Hindlimb muscle (tissue), 1 donor: ENCODE results near the gene SMG6. TPM values are rescaled to one million over a fixed set of nuclear protein-coding genes. Genes with fewer than 3 reads are reported as not detected.

Source experiments
- DNase-seq: peaks from one replicate; pipeline ENCODE4 v3.0.0-alpha.2; 2013
- polyA plus RNA-seq: library from polyadenylated mRNA; unstranded; fragments of 120-200 nt; gene quantifications from one replicate; pipeline ENCODE4 v1.2.1, GENCODE V29; 2013; ENCODE audit not compliant: insufficient read length

SMG6 gene
- polyA plus RNA-seq, 1 donor, result 21.0 TPM

DNA sequence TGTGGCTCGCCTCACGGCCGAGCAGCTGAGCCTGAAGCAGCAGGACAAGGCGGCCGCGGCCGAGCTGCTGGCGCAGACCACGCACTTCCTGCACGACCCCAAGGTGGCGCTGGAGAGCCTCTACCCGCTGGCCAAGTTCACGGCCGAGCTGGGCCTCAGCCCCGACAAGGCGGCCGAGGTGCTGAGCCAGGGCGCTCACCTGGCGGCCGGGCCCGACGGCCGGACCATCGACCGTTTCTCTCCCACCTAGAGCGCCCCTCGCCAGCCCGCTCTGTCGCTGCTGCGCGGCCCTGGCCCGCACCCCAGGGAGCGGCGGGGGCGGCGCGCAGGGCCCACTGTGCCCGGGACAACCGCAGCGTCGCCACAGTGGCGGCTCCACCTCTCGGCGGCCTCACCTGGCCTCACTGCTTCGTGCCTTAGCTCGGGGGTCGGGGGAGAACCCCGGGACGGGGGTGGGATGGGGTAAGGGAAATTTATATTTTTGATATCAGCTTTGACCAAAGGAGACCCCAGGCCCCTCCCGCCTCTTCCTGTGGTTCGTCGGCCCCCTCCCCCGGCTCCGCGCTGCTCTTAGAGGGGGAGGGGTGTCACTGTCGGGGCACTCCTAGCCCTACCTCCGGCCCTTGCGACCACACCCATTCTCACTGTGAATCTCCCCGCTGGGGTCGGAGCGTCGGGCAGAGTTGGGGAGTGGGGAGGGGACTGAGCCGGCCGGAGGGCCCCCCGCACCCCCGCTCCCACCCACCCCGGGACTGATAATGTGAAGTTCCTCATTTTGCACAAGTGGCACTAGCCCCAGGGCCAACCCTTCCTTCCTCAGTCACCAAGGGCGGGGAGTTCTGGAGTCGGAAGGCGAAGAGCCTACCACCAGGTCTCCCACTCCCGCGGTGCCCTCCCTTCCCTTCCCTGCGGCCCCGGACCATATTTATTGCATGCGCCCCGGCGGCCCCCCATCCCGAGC, 244.7 kb downstream of the SMG6 start:
- DNase-seq, result peak; percentile 77

DNA sequence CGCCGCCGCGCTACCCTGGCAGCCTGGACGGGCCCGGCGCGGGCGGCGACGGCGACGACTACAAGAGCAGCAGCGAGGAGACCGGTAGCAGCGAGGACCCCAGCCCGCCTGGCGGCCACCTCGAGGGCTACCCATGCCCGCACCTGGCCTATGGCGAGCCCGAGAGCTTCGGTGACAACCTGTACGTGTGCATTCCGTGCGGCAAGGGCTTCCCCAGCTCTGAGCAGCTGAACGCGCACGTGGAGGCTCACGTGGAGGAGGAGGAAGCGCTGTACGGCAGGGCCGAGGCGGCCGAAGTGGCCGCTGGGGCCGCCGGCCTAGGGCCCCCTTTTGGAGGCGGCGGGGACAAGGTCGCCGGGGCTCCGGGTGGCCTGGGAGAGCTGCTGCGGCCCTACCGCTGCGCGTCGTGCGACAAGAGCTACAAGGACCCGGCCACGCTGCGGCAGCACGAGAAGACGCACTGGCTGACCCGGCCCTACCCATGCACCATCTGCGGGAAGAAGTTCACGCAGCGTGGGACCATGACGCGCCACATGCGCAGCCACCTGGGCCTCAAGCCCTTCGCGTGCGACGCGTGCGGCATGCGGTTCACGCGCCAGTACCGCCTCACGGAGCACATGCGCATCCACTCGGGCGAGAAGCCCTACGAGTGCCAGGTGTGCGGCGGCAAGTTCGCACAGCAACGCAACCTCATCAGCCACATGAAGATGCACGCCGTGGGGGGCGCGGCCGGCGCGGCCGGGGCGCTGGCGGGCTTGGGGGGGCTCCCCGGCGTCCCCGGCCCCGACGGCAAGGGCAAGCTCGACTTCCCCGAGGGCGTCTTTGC, 245.6 kb downstream of the SMG6 start:
- DNase-seq, result no peak

GRCh38 chr17:2057175-2057759, 246.3 kb downstream of the SMG6 start:
- no peak for DNase-seq

GRCh38 chr17:2056206-2057174, 247.1 kb downstream of the SMG6 start:
- DNase-seq, result no peak

DNA sequence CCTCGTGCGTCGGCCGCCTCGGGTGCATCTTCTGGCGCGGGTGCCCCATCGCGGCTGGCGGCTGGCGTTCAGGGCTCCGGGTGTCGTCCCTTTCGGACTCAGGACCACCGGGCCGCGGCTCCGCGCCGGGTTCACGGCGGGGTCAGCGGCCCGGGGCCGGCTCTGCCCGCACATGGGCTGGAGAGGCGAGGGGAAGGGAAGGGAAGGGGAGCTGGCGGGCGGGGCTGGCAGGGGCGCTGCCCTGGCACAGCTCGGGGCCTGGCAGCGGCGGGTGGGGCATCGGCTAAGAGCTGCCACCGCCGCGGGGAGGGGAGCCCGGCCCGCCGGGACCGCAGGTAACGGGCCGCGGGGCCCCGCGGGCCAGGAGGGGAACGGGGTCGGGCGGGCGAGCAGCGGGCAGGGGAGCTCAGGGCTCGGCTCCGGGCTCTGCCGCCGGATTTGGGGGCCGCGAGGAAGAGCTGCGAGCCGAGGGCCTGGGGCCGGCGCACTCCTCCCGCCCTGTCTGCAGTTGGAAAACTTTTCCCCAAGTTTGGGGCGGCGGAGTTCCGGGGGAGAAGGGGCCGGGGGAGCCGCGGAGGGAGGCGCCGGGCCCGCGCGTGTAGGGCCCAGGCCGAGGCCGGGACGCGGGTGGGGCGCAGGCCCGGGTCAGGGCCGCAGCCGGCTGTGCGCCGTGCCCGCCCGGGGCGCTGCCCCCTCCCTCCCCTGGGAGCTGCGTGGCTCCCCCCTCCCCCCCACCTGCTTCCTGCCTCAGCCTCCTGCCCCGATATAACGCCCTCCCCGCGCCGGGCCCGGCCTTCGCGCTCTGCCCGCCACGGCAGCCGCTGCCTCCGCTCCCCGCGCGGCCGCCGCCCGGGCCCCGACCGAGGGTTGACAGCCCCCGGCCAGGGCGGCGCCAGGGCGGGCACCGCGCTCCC, 248.0 kb downstream of the SMG6 start:
- DNase-seq, result no peak

DNA sequence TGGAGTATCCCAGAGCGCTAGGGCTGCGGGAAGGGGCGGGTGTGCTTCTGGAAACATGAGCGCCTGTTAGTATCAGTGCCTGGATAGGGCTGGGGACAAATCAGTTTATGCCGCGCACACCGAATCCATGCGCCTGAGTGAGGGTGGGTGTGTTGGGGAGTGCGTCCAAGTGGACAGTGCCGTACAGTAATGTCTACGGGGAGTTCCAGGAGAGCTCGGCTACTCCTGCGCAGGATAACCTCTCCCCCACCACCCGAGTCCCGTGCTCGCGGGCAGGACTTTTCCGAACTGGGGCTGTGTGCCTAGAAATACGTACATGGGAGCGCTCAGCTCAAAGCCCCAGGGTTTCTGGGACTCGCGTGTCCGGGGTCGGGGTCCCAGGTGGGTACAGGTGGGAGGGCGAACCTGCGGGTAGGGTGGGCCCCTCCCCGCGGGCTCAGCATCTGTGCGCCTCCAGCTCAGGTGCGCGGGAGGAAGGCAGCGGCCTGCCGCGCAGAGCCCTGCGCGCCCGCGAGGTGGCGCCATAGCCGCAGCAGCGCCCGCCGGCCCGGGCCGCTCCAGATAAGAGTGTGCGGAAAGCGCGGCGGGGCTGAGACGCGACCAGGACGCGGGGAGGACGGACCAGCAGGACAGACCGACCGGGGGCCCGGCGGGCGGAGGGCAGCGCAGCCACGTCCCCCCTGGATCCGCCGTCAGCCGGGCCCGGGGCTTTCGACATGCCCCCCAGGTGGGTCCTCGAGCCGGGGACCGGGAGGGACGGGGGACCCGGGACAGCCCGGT, 248.9 kb downstream of the SMG6 start, which contains the start of gene HIC1:
HIC1 (plus strand) TSS at position 592 of the 780 bp plus-strand sequence. CDS start 1,588 bp downstream, outside the sequence.
- DNase-seq, result peak; percentile 88

- DNase-seq, result no peak
Measured at GRCh38 chr17:2054262-2054511, 249.4 kb downstream of the SMG6 start.

- peak; percentile 75 for DNase-seq
Measured at GRCh38 chr17:2053380-2054261, 250.0 kb downstream of the SMG6 start.

DNA sequence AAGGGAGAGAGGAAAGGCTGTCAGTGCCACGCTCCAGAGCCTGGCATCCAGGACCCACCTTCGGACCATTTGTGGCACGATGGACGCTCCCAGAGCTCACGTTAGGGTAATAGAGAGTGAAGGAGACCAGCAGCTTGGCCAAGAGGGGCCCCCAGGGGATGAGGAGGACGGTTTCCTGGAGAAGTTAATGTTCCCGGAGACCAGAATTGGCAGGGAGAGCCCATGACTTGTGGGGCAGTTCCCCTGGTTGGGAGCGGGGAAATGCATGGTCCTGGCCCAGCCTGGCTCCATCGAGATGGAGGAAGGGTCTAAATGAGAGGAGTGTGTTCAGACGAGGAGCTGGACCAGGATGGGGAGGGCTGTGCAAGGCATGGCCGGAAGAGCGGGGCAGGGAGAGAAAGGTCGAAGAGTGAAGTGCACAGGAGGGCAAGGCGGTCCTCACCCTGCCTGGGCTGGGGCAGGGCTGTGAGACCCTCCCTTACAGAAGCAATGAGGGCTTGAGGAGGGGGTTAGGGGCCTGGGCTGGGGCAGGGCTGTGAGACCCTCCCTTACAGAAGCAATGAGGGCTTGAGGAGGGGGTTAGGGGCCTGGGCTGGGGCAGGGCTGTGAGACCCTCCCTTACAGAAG, 251.5 kb downstream of the SMG6 start:
- no peak for DNase-seq

DNA sequence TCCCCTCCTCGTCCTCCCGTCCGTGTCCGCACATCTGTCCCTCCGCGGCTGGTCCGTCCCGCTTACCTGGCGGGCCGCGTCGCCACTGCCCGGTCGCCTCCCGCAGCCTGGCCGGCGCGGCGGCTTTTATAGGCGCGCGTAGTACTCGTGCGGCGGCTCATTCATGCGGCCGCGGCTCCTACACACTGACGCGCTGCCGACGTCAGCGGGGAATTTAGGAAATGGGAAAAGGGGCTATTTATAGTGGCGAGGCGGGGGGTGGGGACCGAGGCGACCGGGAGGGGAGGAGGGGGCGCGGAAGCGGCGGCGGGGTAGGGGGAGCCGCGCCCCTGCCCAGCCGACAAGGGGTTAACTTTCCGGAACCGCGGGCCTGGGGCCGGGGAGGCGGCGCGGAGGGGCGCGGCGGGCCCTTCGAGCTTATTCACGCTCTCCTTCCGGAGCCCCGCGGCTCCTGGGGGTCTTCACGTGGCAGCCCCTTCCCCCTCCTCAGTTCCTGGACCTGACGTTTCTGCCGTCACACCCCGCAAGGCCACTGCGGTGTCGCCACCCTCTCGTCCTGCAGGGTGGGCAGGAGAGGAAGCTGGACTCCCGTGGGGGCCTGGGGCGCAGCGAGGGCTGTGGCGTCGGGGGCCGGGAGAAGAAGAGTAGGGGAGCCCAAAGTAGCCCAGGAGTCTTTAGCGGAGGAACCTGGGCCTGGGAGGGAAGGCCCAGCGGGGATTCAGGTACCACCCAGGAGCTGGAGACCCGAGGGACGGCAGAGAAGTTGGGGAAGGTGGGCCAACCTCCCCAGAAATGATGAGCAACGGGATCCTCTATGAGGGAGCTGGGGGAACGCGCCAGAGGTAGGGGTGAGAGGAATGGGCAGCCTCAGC, 252.3 kb downstream of the SMG6 start:
- no peak for DNase-seq

- DNase-seq, result peak; percentile 69
Measured at GRCh38 chr17:2050300-2051060, 253.1 kb downstream of the SMG6 start.

DNA sequence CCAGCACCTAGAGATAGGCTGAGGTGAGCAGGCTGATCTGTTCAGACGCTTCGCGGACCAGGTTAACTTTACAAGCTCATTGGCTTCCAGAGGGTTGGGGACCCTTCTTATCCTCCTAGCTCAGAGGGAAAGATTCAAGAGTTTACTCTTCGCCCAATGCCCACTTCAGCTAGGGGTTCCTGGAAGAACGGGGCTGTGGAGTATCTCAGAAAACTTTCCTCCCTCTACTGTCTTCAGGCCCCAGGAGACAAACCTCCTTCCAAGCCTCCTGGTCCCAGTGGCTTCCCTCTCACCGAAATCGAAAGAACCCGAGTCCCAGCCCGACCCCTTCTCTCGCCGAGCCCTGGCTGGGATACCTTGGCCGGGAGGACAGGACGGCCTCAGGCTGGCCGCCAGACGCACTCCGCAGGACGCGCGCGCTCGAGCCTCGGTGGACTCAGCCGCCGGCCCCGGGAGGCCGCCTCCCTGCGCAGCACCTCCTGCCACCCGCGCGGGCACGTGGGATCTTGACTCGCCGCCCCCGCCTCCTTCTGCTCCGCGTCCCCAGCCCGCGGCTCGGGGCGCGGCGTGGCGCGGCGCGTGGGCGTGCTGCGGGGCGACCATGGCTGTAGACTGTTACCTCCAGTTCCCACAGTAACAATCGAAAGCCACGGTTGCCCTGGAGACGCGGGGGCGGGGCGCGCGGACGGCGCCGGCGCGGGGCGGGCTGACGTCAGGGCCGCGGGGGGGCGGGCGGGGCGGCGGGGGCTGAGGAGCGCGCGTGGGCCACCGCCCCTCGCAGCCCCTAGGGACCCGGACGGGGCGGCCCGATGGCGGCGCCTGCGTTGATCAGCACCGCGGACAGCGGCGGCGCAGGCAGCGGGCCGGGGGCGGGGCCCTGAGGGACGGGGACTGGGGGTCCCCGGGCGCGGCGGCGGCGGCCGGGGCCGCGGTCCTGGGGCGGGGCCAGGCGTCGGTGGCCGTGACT, 254.0 kb downstream of the SMG6 start:
- peak; percentile 87 for DNase-seq

GRCh38 chr17:2048805-2049204, 254.8 kb downstream of the SMG6 start:
- DNase-seq, result no peak

DNA sequence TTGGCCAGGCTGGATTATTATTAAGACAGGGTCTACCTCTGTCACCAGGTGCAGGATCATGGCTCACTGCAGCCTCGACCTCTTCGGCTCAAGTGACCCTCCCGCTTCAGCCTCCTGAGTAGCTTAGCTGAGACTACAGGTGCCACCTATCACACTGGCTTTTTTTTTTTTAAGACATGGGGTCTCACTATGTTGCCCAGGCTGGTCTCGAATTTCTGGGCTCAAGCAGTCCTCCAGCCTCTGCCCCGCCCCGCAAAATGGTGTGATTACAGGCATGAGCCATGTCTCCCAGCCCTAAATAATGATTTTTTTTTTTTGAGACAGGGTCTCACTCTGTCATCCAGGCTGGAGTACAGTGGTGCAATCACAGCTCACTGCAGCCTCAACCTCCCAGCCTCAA, 256.0 kb downstream of the SMG6 start:
- DNase-seq, result no peak

- no peak for DNase-seq
Measured at GRCh38 chr17:2044263-2044894, 259.2 kb downstream of the SMG6 start.
